ENCODE measurements around the gene CD101.
"Not testable (repeated sequence)": the region's sequence is repeated elsewhere in the genome, so short reads cannot be mapped to it uniquely, and the experiment has no call there.

Gene CD101, protein sequence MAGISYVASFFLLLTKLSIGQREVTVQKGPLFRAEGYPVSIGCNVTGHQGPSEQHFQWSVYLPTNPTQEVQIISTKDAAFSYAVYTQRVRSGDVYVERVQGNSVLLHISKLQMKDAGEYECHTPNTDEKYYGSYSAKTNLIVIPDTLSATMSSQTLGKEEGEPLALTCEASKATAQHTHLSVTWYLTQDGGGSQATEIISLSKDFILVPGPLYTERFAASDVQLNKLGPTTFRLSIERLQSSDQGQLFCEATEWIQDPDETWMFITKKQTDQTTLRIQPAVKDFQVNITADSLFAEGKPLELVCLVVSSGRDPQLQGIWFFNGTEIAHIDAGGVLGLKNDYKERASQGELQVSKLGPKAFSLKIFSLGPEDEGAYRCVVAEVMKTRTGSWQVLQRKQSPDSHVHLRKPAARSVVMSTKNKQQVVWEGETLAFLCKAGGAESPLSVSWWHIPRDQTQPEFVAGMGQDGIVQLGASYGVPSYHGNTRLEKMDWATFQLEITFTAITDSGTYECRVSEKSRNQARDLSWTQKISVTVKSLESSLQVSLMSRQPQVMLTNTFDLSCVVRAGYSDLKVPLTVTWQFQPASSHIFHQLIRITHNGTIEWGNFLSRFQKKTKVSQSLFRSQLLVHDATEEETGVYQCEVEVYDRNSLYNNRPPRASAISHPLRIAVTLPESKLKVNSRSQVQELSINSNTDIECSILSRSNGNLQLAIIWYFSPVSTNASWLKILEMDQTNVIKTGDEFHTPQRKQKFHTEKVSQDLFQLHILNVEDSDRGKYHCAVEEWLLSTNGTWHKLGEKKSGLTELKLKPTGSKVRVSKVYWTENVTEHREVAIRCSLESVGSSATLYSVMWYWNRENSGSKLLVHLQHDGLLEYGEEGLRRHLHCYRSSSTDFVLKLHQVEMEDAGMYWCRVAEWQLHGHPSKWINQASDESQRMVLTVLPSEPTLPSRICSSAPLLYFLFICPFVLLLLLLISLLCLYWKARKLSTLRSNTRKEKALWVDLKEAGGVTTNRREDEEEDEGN
- total RNA-seq: 1.2 to 44.9 (median 21.6) reads per million in 4 experiments

DNA sequence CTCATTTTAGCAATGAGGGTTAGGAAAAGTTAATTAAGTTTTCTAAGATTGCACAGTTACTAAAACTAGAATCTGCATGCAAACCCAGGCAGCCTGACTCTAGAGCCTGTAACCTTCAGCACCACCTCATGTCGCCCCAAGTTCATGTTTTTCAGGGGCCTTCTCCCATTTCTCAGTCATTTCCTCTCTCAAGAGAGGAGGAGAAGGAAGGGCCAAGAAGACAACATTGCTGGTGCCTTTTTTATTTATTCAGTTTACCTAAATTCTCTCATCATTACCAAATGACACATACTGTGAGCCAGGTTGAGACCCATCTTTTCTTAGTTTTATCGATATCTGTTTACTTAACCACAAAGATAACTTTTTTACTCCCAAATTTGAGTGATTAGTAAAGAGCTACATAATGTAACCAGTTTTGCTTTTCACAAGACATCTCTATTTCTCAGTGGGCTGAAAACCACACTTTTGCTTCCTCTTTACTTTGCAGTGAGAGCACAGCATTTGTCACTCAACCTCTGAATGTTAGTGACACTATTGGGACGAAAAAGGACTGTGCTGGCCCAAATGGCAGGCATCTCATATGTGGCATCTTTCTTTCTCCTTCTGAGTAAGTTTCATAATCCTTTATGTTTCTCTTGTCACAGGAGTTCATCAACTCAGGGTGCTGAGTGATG lies at the start of gene CD101:
Gene CD101, plus strand, starts transcription at position 507 of the 674 bp plus-strand sequence. Its CDS starts 58 bp downstream, at position 565.
- no peak for DNase-seq

GRCh38 chr1:116952738-116953275 lies 48.8 kb upstream of the CD101 start:
- no peak for DNase-seq

GRCh38 chr1:116954440-116954839 lies 47.1 kb upstream of the CD101 start:
- no peak for DNase-seq

DNA sequence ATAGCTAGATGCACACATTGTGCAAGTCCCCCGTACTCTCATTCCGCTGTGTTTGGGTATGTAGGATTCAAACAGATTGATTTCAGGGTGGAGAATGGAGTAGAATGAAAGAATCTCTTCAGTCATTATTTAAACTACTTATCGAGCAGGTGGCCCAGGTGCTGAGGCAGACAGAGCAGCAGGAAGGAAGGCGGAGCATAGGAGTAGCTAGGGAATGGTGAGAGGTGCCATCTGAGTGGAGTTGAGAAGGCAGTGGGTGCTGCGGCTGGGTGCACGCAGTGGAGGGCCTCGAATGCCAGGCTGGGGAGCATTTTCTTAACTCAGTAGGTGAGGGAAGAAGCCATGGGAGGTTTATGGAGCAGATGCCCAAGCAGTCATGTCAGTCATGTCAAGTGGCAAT lies 45.2 kb upstream of the CD101 start:
- no peak for DNase-seq

GRCh38 chr1:116957646-116958045 lies 43.9 kb upstream of the CD101 start:
- no peak for DNase-seq

DNA sequence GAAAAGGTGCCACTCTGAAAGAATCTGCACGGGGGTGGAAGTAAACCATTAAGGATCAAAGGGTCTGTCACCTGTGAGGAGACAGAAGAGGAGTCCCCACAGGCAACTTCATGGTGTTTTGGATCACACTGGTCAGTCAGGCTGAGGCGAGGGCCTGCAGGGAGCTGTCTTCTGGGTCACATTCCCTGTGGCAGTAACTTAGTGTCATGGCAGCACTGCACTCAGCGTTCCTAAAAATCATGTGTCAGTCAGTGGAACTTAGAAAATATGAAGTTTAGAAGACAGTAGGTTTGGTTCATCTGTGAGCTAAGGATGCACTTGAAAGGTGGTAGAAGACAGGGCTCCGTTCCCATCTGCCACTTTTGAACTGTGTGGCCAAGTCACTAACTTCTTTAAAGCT lies 43.5 kb upstream of the CD101 start:
- no peak for DNase-seq

DNA sequence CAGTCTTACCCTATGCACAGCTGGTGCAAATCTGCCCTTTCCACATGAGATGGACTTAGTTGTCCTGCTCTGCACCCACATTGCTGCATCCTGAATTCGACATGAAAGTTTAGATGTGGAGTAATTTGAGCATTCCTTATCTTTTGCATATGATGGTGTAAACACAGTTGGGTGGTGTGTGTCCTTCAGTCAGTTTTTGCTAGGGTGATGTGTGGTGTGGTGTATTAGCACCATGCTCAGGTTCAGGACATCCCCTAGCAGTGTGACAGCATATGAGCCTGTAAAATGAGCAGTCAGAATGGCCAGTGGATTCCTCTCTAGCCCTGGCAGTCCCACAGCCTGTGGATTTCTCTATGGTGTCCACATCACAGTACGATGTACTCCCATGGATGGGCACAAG lies 42.6 kb upstream of the CD101 start:
- no peak for DNase-seq

GRCh38 chr1:116961606-116962005 lies 40.0 kb upstream of the CD101 start:
- no peak for DNase-seq

DNA sequence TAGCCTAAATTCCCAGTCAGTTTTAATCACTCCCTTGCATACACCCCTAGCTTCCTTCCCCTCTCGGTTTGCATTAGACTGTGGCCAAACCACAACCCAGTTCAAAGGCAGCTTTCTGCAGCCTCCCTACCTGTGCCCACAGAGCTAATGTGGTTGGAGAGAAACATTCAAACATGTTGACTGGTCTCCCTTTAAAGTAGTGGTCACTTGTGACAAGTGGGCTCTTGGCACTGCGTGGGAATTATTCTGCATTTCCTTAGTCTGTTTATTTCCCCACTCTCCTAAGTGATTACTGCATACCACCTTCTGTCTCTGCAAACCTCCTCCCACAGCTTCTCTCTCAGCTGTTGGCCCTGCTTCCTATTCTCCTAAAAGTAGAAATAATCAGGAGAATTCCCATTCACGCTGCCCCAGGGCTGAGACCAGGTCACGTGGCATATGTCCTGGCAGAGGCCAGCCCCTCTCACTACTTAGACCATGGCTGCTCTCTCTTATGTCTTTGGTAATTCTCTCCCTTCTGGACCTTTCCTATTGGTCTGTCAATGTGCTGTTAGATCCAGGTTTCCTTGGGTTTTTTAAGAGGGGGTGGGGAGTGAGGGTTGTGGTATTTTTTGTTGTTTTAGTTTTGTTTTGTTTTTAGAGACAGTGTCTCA lies 38.4 kb upstream of the CD101 start:
- DNase-seq: no peak

- DNase-seq: no peak
These were observed 34.8 kb upstream of the CD101 start for GRCh38 chr1:116966791-116967190.

GRCh38 chr1:116968724-116969123 lies 32.8 kb upstream of the CD101 start:
- no peak for DNase-seq

- no peak for DNase-seq
These were observed 30.2 kb upstream of the CD101 start for GRCh38 chr1:116971258-116971860.

- no peak for DNase-seq
These were observed 29.4 kb upstream of the CD101 start for GRCh38 chr1:116971965-116972673.

GRCh38 chr1:116972674-116973030 lies 28.9 kb upstream of the CD101 start:
- no peak for DNase-seq

DNA sequence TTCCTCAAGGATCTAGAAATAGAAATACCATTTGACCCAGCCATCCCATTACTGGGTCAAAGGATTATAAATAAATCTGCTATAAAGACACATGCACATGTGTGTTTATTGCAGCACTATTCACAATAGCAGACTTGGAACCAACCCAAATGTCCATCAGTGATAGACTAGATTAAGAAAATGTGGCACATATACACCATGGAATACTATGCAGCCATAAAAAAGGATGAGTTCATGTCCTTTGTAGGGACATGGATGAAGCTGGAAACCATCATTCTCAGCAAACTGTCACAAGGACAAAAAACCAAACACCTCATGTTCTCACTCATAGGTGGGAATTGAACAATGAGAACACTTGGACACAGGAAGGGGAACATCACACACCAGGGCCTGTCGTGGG lies 21.3 kb upstream of the CD101 start:
- not testable (repeated sequence) for DNase-seq

DNA sequence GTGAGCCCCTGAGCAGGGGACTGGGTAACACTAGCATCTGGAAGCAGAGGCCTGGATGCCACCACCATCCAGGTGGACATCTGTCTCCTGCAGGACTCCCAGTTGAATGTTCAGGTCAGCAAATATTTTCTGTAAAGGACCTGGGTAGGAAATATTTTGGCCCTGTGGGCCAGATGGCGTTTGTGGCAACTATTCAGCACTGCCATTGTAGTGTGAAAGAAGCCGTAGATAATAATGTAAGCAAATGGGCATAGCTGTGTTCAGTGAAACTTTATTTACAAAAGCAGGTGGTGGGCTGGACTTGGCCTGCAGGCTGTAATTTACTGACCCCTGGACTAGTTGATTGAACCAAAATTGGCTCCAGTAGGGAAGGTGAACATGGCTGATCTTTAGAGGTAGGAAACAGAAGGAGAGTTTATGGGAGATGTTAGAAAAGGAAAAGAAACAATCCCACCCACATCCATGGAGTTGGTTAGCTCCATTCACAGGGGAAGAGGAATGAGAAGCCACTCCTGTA lies 20.0 kb upstream of the CD101 start:
- no peak for DNase-seq

DNA sequence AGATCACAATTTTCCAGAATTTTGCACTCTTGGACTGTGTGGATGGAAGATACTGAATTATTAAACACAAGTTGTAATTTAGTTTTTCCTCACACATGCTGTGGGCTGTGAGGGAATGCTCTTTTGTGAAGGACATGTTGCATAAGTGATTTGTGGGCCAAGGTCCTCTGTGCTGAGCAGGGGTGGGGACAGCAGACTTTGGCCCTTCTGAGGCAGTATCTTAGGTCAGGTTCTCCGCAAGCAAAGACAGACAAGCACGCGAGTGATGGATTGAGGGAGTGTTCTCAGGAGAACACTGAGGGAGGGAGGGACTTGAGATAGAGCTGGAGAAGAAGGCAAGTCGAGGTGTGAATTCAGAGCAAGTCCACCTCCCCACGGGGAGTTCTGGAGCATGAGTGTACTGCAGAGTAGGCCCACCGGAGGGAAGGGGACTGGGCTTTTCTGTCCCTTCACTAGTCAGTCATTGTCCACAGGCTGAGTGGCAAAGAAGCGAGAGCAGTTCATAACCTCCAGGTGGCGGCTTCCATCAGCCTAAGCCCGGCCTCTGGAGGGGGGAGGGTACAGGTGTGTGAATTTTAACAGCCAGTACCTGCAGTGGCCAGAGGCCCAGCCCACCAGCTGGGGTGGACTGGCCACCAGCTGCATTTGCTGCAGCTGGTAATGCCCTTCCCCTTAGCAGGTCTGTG lies 19.1 kb upstream of the CD101 start:
- DNase-seq: no peak

- DNase-seq: no peak
These were observed 18.4 kb upstream of the CD101 start for GRCh38 chr1:116983112-116983511.

- DNase-seq: no peak
These were observed 17.9 kb upstream of the CD101 start for GRCh38 chr1:116983678-116984077.

Data from effector CD8-positive, alpha-beta T cell (primary cell).